HG03432 (cell line): ENCODE results near the gene COPB1.
A peak's percentile ranks its signal among the peaks of the same experiment; 100 is the strongest.
"Not testable (repeated sequence)": the region's sequence is repeated elsewhere in the genome, so short reads cannot be mapped to it uniquely, and the experiment has no call there.

Experiments
- ATAC-seq: cut with Tn5 transposase; IDR thresholded peaks from one replicate; pipeline ENCODE4 v1.9.1; 2021; ENCODE audit warnings: mild to moderate bottlenecking, moderate library complexity; ENCODE audit not compliant: unreplicated experiment

Gene COPB1

GRCh38 chr11:14499560-14500180, at the start of gene COPB1:
TSS of gene COPB1 (minus strand) at chr11:14499811. CDS start at chr11:14498928, 883 bp downstream.
- peak; percentile 94 for ATAC-seq

GRCh38 chr11:14547440-14547839, 47.8 kb upstream of the COPB1 start:
- ATAC-seq: no peak

- no peak for ATAC-seq
Observed at GRCh38 chr11:14546672-14547071, 47.1 kb upstream of the COPB1 start.

- ATAC-seq: peak; percentile 91
Observed at GRCh38 chr11:14544611-14545010, 45.0 kb upstream of the COPB1 start.

- no peak for ATAC-seq
Observed at GRCh38 chr11:14543260-14543659, 43.6 kb upstream of the COPB1 start.

GRCh38 chr11:14542324-14542723, 42.7 kb upstream of the COPB1 start:
- ATAC-seq: no peak

- ATAC-seq: no peak
Observed at GRCh38 chr11:14541192-14541947, 41.8 kb upstream of the COPB1 start.

- ATAC-seq: no peak
Observed at GRCh38 chr11:14539982-14540421, 40.4 kb upstream of the COPB1 start.

GRCh38 chr11:14538926-14539554, 39.4 kb upstream of the COPB1 start:
- no peak for ATAC-seq

- no peak for ATAC-seq
Observed at GRCh38 chr11:14538271-14538925, 38.8 kb upstream of the COPB1 start.

- ATAC-seq: peak; percentile 87
Observed at GRCh38 chr11:14537134-14537599, 37.6 kb upstream of the COPB1 start.

GRCh38 chr11:14535166-14535565, 35.6 kb upstream of the COPB1 start:
- not testable (repeated sequence) for ATAC-seq

GRCh38 chr11:14529951-14530350, 30.3 kb upstream of the COPB1 start:
- no peak for ATAC-seq

GRCh38 chr11:14529321-14529720, 29.7 kb upstream of the COPB1 start:
- ATAC-seq: no peak

GRCh38 chr11:14522801-14523200, 23.2 kb upstream of the COPB1 start:
- ATAC-seq: no peak

- no peak for ATAC-seq
Observed at GRCh38 chr11:14522245-14522644, 22.6 kb upstream of the COPB1 start.

- ATAC-seq: no peak
Observed at GRCh38 chr11:14520747-14521151, 21.1 kb upstream of the COPB1 start.

GRCh38 chr11:14519917-14520746, 20.5 kb upstream of the COPB1 start, which contains the start of gene PSMA1:
TSS of gene PSMA1 (minus strand) at chr11:14520386. CDS start at chr11:14520299, 87 bp downstream.
- peak; percentile 93 for ATAC-seq

- ATAC-seq: peak; percentile 4
Observed at GRCh38 chr11:14519597-14519916, 19.9 kb upstream of the COPB1 start.

- no peak for ATAC-seq
Observed at GRCh38 chr11:14518820-14519219, 19.2 kb upstream of the COPB1 start.
